H9 (cell line): ENCODE results near the gene GGCX. TPM values are rescaled to one million over a fixed set of nuclear protein-coding genes. Genes with fewer than 3 reads are reported as not detected.

Source experiments
- DNase-seq: peaks from one replicate; pipeline ENCODE4 v3.0.0-alpha.2; 2017
- H2AFZ ChIP-seq: one replicate; pipeline ENCODE4 v1.6.1; 2013; ENCODE audit warnings: mild to moderate bottlenecking, low read length, control low read depth, moderate library complexity
- H2AK5ac ChIP-seq: 2 replicates; pipeline ENCODE4 v1.6.1; 2013; ENCODE audit warnings: low read length, control low read depth, mixed read lengths; ENCODE audit not compliant: insufficient read length
- H2BK120ac ChIP-seq: one replicate; pipeline ENCODE4 v1.6.1; 2013; ENCODE audit warnings: low read depth, mild to moderate bottlenecking, low read length, control low read depth, inconsistent platforms; ENCODE audit not compliant: poor library complexity, severe bottlenecking
- H2BK12ac ChIP-seq: 2 replicates; pipeline ENCODE4 v1.6.1; 2013; ENCODE audit warnings: low read length, control low read depth, mixed read lengths, low read depth; ENCODE audit not compliant: insufficient read length
- H2BK15ac ChIP-seq: 2 replicates; pipeline ENCODE4 v1.6.1; 2013; ENCODE audit warnings: low read depth, low read length, control low read depth
- H2BK20ac ChIP-seq: one replicate; pipeline ENCODE4 v1.6.1; 2013; ENCODE audit warnings: low read depth, mild to moderate bottlenecking, low read length, control low read depth, inconsistent platforms; ENCODE audit not compliant: poor library complexity, severe bottlenecking
- H2BK5ac ChIP-seq: 2 replicates; pipeline ENCODE4 v1.6.1; 2013; ENCODE audit warnings: low read length, control low read depth, mixed read lengths; ENCODE audit not compliant: insufficient read length
- H3K14ac ChIP-seq: 2 replicates; pipeline ENCODE4 v1.6.1; 2013; ENCODE audit warnings: low read length, control low read depth; ENCODE audit not compliant: insufficient read depth
- H3K18ac ChIP-seq: 2 replicates; pipeline ENCODE4 v1.6.1; 2013; ENCODE audit warnings: low read depth, mild to moderate bottlenecking, mixed read lengths, low read length, control low read depth; ENCODE audit not compliant: insufficient read length
- H3K23ac ChIP-seq: 2 replicates; pipeline ENCODE4 v1.6.1; 2013; ENCODE audit warnings: low read length, control low read depth, mixed read lengths, low read depth; ENCODE audit not compliant: insufficient read length
- H3K23me2 ChIP-seq: 2 replicates; pipeline ENCODE4 v1.6.1; 2013; ENCODE audit warnings: low read depth, mild to moderate bottlenecking, mixed read lengths, low read length, control low read depth; ENCODE audit not compliant: insufficient read length, poor library complexity, severe bottlenecking
- H3K27ac ChIP-seq: 2 replicates; pipeline ENCODE4 v1.5.1; 2013; ENCODE audit warnings: low read length, control low read depth, mixed read lengths, low read depth; ENCODE audit not compliant: insufficient read length
- H3K27me3 ChIP-seq: 2 replicates; pipeline ENCODE4 v1.6.1; 2013; ENCODE audit warnings: low read length, control low read depth, inconsistent platforms; ENCODE audit not compliant: insufficient read depth
- H3K4ac ChIP-seq: 2 replicates; pipeline ENCODE4 v1.6.1; 2013; ENCODE audit warnings: low read depth, mild to moderate bottlenecking, control low read depth, inconsistent platforms, low read length, moderate library complexity
- H3K4me1 ChIP-seq: 2 replicates; pipeline ENCODE4 v1.6.1; 2013; ENCODE audit warnings: low read length, control low read depth, inconsistent platforms; ENCODE audit not compliant: insufficient read depth
- H3K4me2 ChIP-seq: 2 replicates; pipeline ENCODE4 v1.6.1; 2013; ENCODE audit warnings: low read length, control low read depth, mixed read lengths; ENCODE audit not compliant: insufficient read length, insufficient read depth
- H3K56ac ChIP-seq: 2 replicates; pipeline ENCODE4 v1.6.1; 2013; ENCODE audit warnings: low read depth, mild to moderate bottlenecking, mixed read lengths, low read length, control low read depth; ENCODE audit not compliant: insufficient read length
- H3K79me1 ChIP-seq: 2 replicates; pipeline ENCODE4 v1.6.1; 2013; ENCODE audit warnings: low read depth, mild to moderate bottlenecking, moderate library complexity, low read length, control low read depth, inconsistent platforms; ENCODE audit not compliant: insufficient read depth, poor library complexity, severe bottlenecking
- H3K79me2 ChIP-seq: 2 replicates; pipeline ENCODE4 v1.6.1; 2013; ENCODE audit warnings: low read length, control low read depth, inconsistent platforms; ENCODE audit not compliant: insufficient read depth
- H3K9ac ChIP-seq: 2 replicates; pipeline ENCODE4 v1.6.1; 2013; ENCODE audit warnings: low read length, control low read depth, mixed read lengths; ENCODE audit not compliant: insufficient read length; ENCODE audit errors: extremely low read depth
- H3K9me3 ChIP-seq: one replicate; pipeline ENCODE4 v1.6.1; 2013; ENCODE audit warnings: low read depth, low read length, inconsistent platforms; ENCODE audit not compliant: control insufficient read depth
- H3T11ph ChIP-seq: one replicate; pipeline ENCODE4 v1.6.1; 2013; ENCODE audit warnings: mild to moderate bottlenecking, low read length, control low read depth, inconsistent platforms
- H4K20me1 ChIP-seq: one replicate; pipeline ENCODE4 v1.6.1; 2013; ENCODE audit not compliant: control insufficient read depth, insufficient read length, insufficient read depth
- H4K5ac ChIP-seq: 2 replicates; pipeline ENCODE4 v1.6.1; 2013; ENCODE audit warnings: low read depth, mild to moderate bottlenecking, mixed read lengths, low read length, control low read depth; ENCODE audit not compliant: insufficient read length
- H4K8ac ChIP-seq: replicated peaks from 2 replicates; pipeline ENCODE4 v1.6.1; 2013; ENCODE audit warnings: low read length, control low read depth, mixed read lengths, low read depth; ENCODE audit not compliant: insufficient read length
- H4K91ac ChIP-seq: 2 replicates; pipeline ENCODE4 v1.6.1; 2013; ENCODE audit warnings: low read depth, mild to moderate bottlenecking, moderate library complexity, mixed read lengths, low read length, control low read depth; ENCODE audit not compliant: insufficient read length
- H3K27ac Mint-ChIP-seq, 3 experiments: 2 replicates in 2 of 3; 3 replicates in 1 of 3; pipeline ENCODE4 v1.8.0; 2020 to 2021; ENCODE audit warnings: mixed read lengths in 3 of 3, mild to moderate bottlenecking in 1 of 3, moderate library complexity in 1 of 3
- H3K27me3 Mint-ChIP-seq: 2 replicates; pipeline ENCODE4 v1.8.0; 2021; ENCODE audit warnings: low read depth, mild to moderate bottlenecking, moderate library complexity, mixed read lengths
- H3K36me3 Mint-ChIP-seq, 3 experiments: 2 replicates in 2 of 3; 3 replicates in 1 of 3; pipeline ENCODE4 v1.8.0; 2020 to 2021; ENCODE audit warnings: low read depth in 3 of 3, mixed read lengths in 3 of 3; ENCODE audit not compliant: insufficient read depth in 1 of 3
- H3K4me1 Mint-ChIP-seq, 2 experiments: 2 replicates each; pipeline ENCODE4 v1.8.0; 2020; ENCODE audit warnings: mixed read lengths in 2 of 2
- H3K4me3 Mint-ChIP-seq, 2 experiments: 2 replicates in 1 of 2; 3 replicates in 1 of 2; pipeline ENCODE4 v1.8.0; 2020 to 2021; ENCODE audit warnings: mild to moderate bottlenecking in 2 of 2, mixed read lengths in 2 of 2, moderate library complexity in 1 of 2
- H3K9me3 Mint-ChIP-seq, 2 experiments: 2 replicates in 1 of 2; 3 replicates in 1 of 2; pipeline ENCODE4 v1.8.0; 2020; ENCODE audit warnings: mild to moderate bottlenecking in 2 of 2, mixed read lengths in 2 of 2, moderate library complexity in 1 of 2
- CTCF ChIP-seq: fragments of 200-600 bp; sonication (generic); conservative IDR thresholded peaks from 3 replicates; pipeline ENCODE4 v1.8.0; 2021; ENCODE audit warnings: antibody characterized with exemption, mild to moderate bottlenecking
- WGBS: extraction: QIAGEN DNeasy Blood & Tissue Kit; methylation state at CpG from one replicate; pipeline ENCODE4 v1.1.7; 2013; ENCODE audit warnings: missing lambda C conversion rate, low lambda C conversion rate, mixed read lengths; ENCODE audit not compliant: insufficient read length; ENCODE audit errors: extremely low coverage; 5-methylcytosine and 5-hydroxymethylcytosine counted together
- total RNA-seq: library from RNA; stranded (reverse); gene quantifications from 2 replicates; pipeline ENCODE4 v1.2.1, GENCODE V29; 2021

Gene GGCX
- total RNA-seq, 1 experiment from 2014 or later = 32.9 TPM

GRCh38 chr2:85551698-85552678 is 9.3 kb downstream of the GGCX start:
- no peak overlapping the region for H3K4me2 ChIP-seq
- H4K91ac ChIP-seq = no peak overlapping the region
- no peak overlapping the region for H3K4ac ChIP-seq
- H3K56ac ChIP-seq = no peak overlapping the region
- H3T11ph ChIP-seq = no peak overlapping the region
- no peak overlapping the region for H3K9ac ChIP-seq
- H3K27me3 ChIP-seq = no peaks in the 10 kb centered on the region
- H3K14ac ChIP-seq = no peak overlapping the region
- H3K36me3 Mint-ChIP-seq = peaks cover 17 to 61% (median 60%) of the 10 kb centered on the region in 3 experiments; a peak in 6 of 7 replicates
- peak; percentile 82 for DNase-seq
- no peaks in the 10 kb centered on the region for H3K27me3 Mint-ChIP-seq
- no CpG with 5 or more reads among the region's 9 CpGs for WGBS
- H3K9me3 ChIP-seq = no peaks in the 10 kb centered on the region
- no peak overlapping the region for H2BK20ac ChIP-seq
- no peaks in the 10 kb centered on the region for H3K23me2 ChIP-seq
- no peak overlapping the region for H2AK5ac ChIP-seq
- peak; percentile 94 for TF ChIP-seq CTCF
- no peaks in the 10 kb centered on the region for H3K4me1 ChIP-seq
- no peak overlapping the region for H2BK5ac ChIP-seq
- H3K18ac ChIP-seq = no peak overlapping the region
- no peak overlapping the region for H4K5ac ChIP-seq
- no peaks in the 10 kb centered on the region for H3K9me3 Mint-ChIP-seq
- H4K20me1 ChIP-seq = no peaks in the 10 kb centered on the region
- no peak overlapping the region for H4K8ac ChIP-seq
- H3K4me1 Mint-ChIP-seq = peaks cover 2 to 7% of the 10 kb centered on the region in 2 experiments; a peak in 2 of 4 replicates
- H3K4me3 Mint-ChIP-seq = 0 out of 5 replicates have a peak overlapping the region, but pooled peaks of 1 of the 2 experiments have one; percentile 12
- no peak overlapping the region for H2BK15ac ChIP-seq
- no peak overlapping the region for H2BK120ac ChIP-seq
- no peak overlapping the region for H3K23ac ChIP-seq
- no peak overlapping the region for H2BK12ac ChIP-seq
- no peak overlapping the region for H3K27ac ChIP-seq
- H2AFZ ChIP-seq = no peak overlapping the region
- no peaks in the 10 kb centered on the region for H3K79me2 ChIP-seq
- no peaks in the 10 kb centered on the region for H3K79me1 ChIP-seq
- peak overlapping the region in 1 of 3 experiments; percentile 74; a peak in 2 of 7 replicates for H3K27ac Mint-ChIP-seq
